WTC11 (cell line): ENCODE measurements around the gene DOK7. TPM values are rescaled to one million over a fixed set of nuclear protein-coding genes. Genes with fewer than 3 reads are reported as not detected.

Source experiments
- ATAC-seq: fragments of 200-7000 bp; cut with Tn5 transposase; 2 replicates; pipeline ENCODE4 v1.10.0; 2021; ENCODE audit warnings: mild to moderate bottlenecking, moderate library complexity
- CTCF ChIA-PET: fragments of 300-600 bp; sonication (Branson Sonifier 250); formaldehyde crosslinking; loops from one replicate; lab custom pipeline; 2021; ENCODE audit warnings: antibody characterized with exemption; lab: Charles Lee
- POLR2A ChIA-PET: fragments of 350-600 bp; sonication (Branson Sonifier 250); formaldehyde crosslinking; loops from one replicate; lab custom pipeline; 2021; ENCODE audit warnings: antibody characterized with exemption; lab: Charles Lee
- DNase-seq: peaks from one replicate; pipeline ENCODE4 v3.0.0; 2021; ENCODE audit warnings: low spot score
- H3K27ac Mint-ChIP-seq: 2 replicates; pipeline ENCODE4 v1.8.0; 2021; ENCODE audit warnings: mixed read lengths
- H3K27me3 Mint-ChIP-seq: 2 replicates; pipeline ENCODE4 v1.8.0; 2021; ENCODE audit warnings: low read depth, mild to moderate bottlenecking, moderate library complexity, mixed read lengths
- H3K36me3 Mint-ChIP-seq: 2 replicates; pipeline ENCODE4 v1.8.0; 2021; ENCODE audit warnings: mixed read lengths
- H3K4me1 Mint-ChIP-seq: 2 replicates; pipeline ENCODE4 v1.8.0; 2022; ENCODE audit warnings: mixed read lengths
- H3K4me3 Mint-ChIP-seq: 2 replicates; pipeline ENCODE4 v1.8.0; 2021; ENCODE audit warnings: mild to moderate bottlenecking, moderate library complexity, mixed read lengths
- H3K9me3 Mint-ChIP-seq: 2 replicates; pipeline ENCODE4 v1.8.0; 2021; ENCODE audit warnings: mixed read lengths
- EMX1 ChIP-seq: fragments of 250-450 bp; sonication (Bioruptor Pico); IDR thresholded peaks from 2 replicates; pipeline ENCODE4 v1.8.0; 2021; ENCODE audit warnings: mild to moderate bottlenecking
- ESRRA ChIP-seq: sonication (generic); formaldehyde crosslinking; IDR thresholded peaks from 2 replicates; pipeline ENCODE4 v1.8.1; 2022; ENCODE audit warnings: mild to moderate bottlenecking, missing genetic modification reagents, borderline replicate concordance
- GABPB1 ChIP-seq: sonication (generic); formaldehyde crosslinking; IDR thresholded peaks from 2 replicates; pipeline ENCODE4 v1.8.1; 2023; ENCODE audit warnings: mild to moderate bottlenecking, missing genetic modification reagents
- GTF2I ChIP-seq: fragments of 250-450 bp; sonication (Bioruptor Pico); conservative IDR thresholded peaks from 2 replicates; pipeline ENCODE4 v1.4.0; 2021; ENCODE audit warnings: mild to moderate bottlenecking
- JAZF1 ChIP-seq: fragments of 250-450 bp; sonication (Bioruptor Pico); IDR thresholded peaks from 2 replicates; pipeline ENCODE4 v1.9.0; 2021; ENCODE audit warnings: moderate library complexity, mild to moderate bottlenecking, inconsistent platforms
- JUN ChIP-seq: sonication (generic); formaldehyde crosslinking; IDR thresholded peaks from 2 replicates; pipeline ENCODE4 v1.8.0; 2023; ENCODE audit warnings: mild to moderate bottlenecking, missing genetic modification reagents
- NFATC4 ChIP-seq: fragments of 250-450 bp; sonication (Bioruptor Pico); IDR thresholded peaks from 2 replicates; pipeline ENCODE4 v1.9.0; 2021; ENCODE audit warnings: mild to moderate bottlenecking
- NR2C2 ChIP-seq: sonication (generic); formaldehyde crosslinking; IDR thresholded peaks from 2 replicates; pipeline ENCODE4 v1.8.0; 2022; ENCODE audit warnings: mild to moderate bottlenecking, missing genetic modification reagents
- OVOL2 ChIP-seq: fragments of 250-450 bp; sonication (Bioruptor Pico); IDR thresholded peaks from 2 replicates; pipeline ENCODE4 v1.9.0; 2021; ENCODE audit warnings: mild to moderate bottlenecking, borderline replicate concordance
- SMAD4 ChIP-seq: sonication (generic); formaldehyde crosslinking; IDR thresholded peaks from 2 replicates; pipeline ENCODE4 v1.8.0; 2022; ENCODE audit warnings: mild to moderate bottlenecking, missing genetic modification reagents
- total RNA-seq: library from RNA; stranded (reverse); gene quantifications from 3 replicates; pipeline ENCODE4 v1.2.3, GENCODE V29; 2021
- TF ChIP-seq, protein P1 (sequence below): sonication (generic); formaldehyde crosslinking; IDR thresholded peaks from 2 replicates; pipeline ENCODE4 v1.8.1; 2023; ENCODE audit warnings: mild to moderate bottlenecking, missing genetic modification reagents
- TF ChIP-seq, protein P2 (sequence below): sonication (generic); formaldehyde crosslinking; IDR thresholded peaks from 2 replicates; pipeline ENCODE4 v1.8.0; 2022; ENCODE audit warnings: mild to moderate bottlenecking, missing genetic modification reagents
- TF ChIP-seq, protein P3 (sequence below): fragments of 250-450 bp; sonication (Bioruptor Pico); IDR thresholded peaks from 2 replicates; pipeline ENCODE4 v2.1.2; 2022; ENCODE audit warnings: mild to moderate bottlenecking, moderate library complexity
- TF ChIP-seq, protein P4 (sequence below): fragments of 250-450 bp; sonication (Bioruptor Pico); conservative IDR thresholded peaks from 2 replicates; pipeline ENCODE4 v1.9.0; 2021; ENCODE audit warnings: mild to moderate bottlenecking
- TF ChIP-seq, protein P5 (sequence below): sonication (generic); formaldehyde crosslinking; IDR thresholded peaks from 2 replicates; pipeline ENCODE4 v1.8.1; 2023; ENCODE audit warnings: mild to moderate bottlenecking, missing genetic modification reagents, moderate library complexity
- TF ChIP-seq, protein P6 (sequence below): sonication (generic); formaldehyde crosslinking; conservative IDR thresholded peaks from 2 replicates; pipeline ENCODE4 v1.8.1; 2023; ENCODE audit warnings: mild to moderate bottlenecking, low read depth, missing genetic modification reagents, moderate library complexity
- TF ChIP-seq, protein P7 (sequence below): sonication (generic); formaldehyde crosslinking; IDR thresholded peaks from 2 replicates; pipeline ENCODE4 v1.8.0; 2023; ENCODE audit warnings: missing genetic modification reagents, mild to moderate bottlenecking, borderline replicate concordance
- TF ChIP-seq, protein P8 (sequence below): sonication (generic); formaldehyde crosslinking; IDR thresholded peaks from 2 replicates; pipeline ENCODE4 v1.8.0; 2023; ENCODE audit warnings: missing genetic modification reagents
- TF ChIP-seq, protein P9 (sequence below): sonication (generic); formaldehyde crosslinking; conservative IDR thresholded peaks from 2 replicates; pipeline ENCODE4 v1.8.1; 2022; ENCODE audit warnings: mild to moderate bottlenecking, missing genetic modification reagents

Gene DOK7
- total RNA-seq, 1 experiment from 2014 or later: 0.22 TPM

DNA sequence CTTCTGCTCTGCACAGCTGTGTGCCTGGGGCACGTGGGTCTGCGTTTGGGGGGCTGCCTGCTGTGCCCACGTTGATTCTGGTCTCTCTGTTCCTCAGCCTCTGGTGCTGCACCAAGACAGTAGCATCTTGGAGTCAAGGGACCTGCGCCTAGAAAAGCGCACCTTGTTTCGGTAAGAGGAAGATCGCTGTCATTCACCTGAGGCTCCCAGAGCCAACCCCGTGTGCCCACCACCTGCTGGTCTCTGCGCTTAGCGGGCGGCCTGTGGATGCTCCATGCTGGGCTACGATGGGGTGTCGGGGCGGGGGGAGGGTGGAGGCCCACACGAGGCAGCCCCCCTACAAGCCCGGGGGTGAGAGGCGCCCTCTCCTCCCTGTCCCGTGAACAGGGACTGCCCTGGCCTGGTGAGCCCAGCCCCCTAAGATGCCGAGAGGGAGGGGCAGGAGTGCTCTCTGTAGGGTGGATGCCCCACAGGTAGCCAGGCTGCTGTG is 40.3 kb upstream of the DOK7 start:
- DNase-seq (no peak), ATAC-seq (no peak)
- Mint-ChIP-seq H3K27me3 (no peaks in the 10 kb centered on the region), H3K27ac (peak overlapping the region; percentile 76), H3K9me3 (no peaks in the 10 kb centered on the region), H3K36me3 (no peaks in the 10 kb centered on the region), H3K4me1 (no peaks in the 10 kb centered on the region), H3K4me3 (no peak overlapping the region)
- CTCF ChIA-PET: interaction anchor here (1.3 to 2.3 kb wide), 2 partner anchors 12 to 77 kb away, joined by 3 to 12 read pairs; no protein-coding TSS in a partner anchor
- POLR2A ChIA-PET: no interaction called here
- TF ChIP-seq ESRRA (CRISPR knock-in tag): no peak
- no peak for TF ChIP-seq GABPB1 (CRISPR knock-in tag)
- no peak for TF ChIP-seq NFATC4 (CRISPR knock-in tag)
- no peak for TF ChIP-seq GTF2I (CRISPR knock-in tag)
- TF ChIP-seq, protein P1, sequence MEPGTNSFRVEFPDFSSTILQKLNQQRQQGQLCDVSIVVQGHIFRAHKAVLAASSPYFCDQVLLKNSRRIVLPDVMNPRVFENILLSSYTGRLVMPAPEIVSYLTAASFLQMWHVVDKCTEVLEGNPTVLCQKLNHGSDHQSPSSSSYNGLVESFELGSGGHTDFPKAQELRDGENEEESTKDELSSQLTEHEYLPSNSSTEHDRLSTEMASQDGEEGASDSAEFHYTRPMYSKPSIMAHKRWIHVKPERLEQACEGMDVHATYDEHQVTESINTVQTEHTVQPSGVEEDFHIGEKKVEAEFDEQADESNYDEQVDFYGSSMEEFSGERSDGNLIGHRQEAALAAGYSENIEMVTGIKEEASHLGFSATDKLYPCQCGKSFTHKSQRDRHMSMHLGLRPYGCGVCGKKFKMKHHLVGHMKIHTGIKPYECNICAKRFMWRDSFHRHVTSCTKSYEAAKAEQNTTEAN (CRISPR knock-in tag): no peak
- TF ChIP-seq JUN (CRISPR knock-in tag): no peak
- TF ChIP-seq, protein P2, sequence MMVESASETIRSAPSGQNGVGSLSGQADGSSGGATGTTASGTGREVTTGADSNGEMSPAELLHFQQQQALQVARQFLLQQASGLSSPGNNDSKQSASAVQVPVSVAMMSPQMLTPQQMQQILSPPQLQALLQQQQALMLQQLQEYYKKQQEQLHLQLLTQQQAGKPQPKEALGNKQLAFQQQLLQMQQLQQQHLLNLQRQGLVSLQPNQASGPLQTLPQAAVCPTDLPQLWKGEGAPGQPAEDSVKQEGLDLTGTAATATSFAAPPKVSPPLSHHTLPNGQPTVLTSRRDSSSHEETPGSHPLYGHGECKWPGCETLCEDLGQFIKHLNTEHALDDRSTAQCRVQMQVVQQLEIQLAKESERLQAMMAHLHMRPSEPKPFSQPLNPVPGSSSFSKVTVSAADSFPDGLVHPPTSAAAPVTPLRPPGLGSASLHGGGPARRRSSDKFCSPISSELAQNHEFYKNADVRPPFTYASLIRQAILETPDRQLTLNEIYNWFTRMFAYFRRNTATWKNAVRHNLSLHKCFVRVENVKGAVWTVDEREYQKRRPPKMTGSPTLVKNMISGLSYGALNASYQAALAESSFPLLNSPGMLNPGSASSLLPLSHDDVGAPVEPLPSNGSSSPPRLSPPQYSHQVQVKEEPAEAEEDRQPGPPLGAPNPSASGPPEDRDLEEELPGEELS (CRISPR knock-in tag): no peak
- TF ChIP-seq OVOL2 (CRISPR knock-in tag): no peak
- TF ChIP-seq, protein P3, sequence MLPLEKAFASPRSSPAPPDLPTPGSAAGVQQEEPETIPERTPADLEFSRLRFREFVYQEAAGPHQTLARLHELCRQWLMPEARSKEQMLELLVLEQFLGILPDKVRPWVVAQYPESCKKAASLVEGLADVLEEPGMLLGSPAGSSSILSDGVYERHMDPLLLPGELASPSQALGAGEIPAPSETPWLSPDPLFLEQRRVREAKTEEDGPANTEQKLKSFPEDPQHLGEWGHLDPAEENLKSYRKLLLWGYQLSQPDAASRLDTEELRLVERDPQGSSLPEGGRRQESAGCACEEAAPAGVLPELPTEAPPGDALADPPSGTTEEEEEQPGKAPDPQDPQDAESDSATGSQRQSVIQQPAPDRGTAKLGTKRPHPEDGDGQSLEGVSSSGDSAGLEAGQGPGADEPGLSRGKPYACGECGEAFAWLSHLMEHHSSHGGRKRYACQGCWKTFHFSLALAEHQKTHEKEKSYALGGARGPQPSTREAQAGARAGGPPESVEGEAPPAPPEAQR (CRISPR knock-in tag): no peak
- TF ChIP-seq, protein P4, sequence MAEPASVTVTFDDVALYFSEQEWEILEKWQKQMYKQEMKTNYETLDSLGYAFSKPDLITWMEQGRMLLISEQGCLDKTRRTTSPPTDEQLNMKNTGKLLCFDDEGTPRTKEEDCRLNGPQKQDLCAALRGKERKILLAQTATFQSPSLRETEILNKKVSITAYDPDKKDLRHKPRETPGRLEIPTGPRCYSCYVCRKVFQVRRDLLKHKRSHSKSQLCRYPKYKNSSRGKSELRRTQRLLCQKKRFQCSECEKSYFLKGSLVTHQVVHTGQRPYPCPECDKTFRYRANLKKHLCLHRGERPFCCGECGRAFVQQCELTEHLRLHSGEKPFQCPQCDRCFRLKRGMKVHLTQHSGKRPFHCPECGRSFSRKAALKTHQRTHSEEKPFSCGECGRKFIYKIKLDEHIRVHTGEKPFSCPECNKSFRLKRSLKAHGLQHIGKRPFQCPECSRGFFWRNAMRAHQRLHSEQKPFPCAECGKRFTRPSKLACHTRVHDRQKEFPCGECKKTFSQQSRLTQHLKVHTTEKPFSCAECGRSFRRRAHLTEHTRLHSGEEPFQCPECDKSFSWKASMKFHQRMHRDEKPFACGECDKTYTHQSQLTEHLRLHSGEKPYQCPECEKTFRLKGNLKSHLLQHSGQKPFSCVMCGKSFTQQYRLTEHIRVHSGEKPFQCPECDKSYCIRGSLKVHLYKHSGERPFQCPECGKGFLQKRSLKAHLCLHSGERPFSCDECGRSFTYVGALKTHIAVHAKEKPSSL: no peak
- TF ChIP-seq, protein P5, sequence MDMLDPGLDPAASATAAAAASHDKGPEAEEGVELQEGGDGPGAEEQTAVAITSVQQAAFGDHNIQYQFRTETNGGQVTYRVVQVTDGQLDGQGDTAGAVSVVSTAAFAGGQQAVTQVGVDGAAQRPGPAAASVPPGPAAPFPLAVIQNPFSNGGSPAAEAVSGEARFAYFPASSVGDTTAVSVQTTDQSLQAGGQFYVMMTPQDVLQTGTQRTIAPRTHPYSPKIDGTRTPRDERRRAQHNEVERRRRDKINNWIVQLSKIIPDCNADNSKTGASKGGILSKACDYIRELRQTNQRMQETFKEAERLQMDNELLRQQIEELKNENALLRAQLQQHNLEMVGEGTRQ (CRISPR knock-in tag): no peak
- TF ChIP-seq SMAD4 (CRISPR knock-in tag): no peak
- TF ChIP-seq, protein P6, sequence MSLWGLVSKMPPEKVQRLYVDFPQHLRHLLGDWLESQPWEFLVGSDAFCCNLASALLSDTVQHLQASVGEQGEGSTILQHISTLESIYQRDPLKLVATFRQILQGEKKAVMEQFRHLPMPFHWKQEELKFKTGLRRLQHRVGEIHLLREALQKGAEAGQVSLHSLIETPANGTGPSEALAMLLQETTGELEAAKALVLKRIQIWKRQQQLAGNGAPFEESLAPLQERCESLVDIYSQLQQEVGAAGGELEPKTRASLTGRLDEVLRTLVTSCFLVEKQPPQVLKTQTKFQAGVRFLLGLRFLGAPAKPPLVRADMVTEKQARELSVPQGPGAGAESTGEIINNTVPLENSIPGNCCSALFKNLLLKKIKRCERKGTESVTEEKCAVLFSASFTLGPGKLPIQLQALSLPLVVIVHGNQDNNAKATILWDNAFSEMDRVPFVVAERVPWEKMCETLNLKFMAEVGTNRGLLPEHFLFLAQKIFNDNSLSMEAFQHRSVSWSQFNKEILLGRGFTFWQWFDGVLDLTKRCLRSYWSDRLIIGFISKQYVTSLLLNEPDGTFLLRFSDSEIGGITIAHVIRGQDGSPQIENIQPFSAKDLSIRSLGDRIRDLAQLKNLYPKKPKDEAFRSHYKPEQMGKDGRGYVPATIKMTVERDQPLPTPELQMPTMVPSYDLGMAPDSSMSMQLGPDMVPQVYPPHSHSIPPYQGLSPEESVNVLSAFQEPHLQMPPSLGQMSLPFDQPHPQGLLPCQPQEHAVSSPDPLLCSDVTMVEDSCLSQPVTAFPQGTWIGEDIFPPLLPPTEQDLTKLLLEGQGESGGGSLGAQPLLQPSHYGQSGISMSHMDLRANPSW (CRISPR knock-in tag): no peak
- no peak for TF ChIP-seq EMX1 (CRISPR knock-in tag)
- no peak for TF ChIP-seq NR2C2 (CRISPR knock-in tag)
- TF ChIP-seq, protein P7, sequence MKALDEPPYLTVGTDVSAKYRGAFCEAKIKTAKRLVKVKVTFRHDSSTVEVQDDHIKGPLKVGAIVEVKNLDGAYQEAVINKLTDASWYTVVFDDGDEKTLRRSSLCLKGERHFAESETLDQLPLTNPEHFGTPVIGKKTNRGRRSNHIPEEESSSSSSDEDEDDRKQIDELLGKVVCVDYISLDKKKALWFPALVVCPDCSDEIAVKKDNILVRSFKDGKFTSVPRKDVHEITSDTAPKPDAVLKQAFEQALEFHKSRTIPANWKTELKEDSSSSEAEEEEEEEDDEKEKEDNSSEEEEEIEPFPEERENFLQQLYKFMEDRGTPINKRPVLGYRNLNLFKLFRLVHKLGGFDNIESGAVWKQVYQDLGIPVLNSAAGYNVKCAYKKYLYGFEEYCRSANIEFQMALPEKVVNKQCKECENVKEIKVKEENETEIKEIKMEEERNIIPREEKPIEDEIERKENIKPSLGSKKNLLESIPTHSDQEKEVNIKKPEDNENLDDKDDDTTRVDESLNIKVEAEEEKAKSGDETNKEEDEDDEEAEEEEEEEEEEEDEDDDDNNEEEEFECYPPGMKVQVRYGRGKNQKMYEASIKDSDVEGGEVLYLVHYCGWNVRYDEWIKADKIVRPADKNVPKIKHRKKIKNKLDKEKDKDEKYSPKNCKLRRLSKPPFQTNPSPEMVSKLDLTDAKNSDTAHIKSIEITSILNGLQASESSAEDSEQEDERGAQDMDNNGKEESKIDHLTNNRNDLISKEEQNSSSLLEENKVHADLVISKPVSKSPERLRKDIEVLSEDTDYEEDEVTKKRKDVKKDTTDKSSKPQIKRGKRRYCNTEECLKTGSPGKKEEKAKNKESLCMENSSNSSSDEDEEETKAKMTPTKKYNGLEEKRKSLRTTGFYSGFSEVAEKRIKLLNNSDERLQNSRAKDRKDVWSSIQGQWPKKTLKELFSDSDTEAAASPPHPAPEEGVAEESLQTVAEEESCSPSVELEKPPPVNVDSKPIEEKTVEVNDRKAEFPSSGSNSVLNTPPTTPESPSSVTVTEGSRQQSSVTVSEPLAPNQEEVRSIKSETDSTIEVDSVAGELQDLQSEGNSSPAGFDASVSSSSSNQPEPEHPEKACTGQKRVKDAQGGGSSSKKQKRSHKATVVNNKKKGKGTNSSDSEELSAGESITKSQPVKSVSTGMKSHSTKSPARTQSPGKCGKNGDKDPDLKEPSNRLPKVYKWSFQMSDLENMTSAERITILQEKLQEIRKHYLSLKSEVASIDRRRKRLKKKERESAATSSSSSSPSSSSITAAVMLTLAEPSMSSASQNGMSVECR: no peak
- TF ChIP-seq, protein P8, sequence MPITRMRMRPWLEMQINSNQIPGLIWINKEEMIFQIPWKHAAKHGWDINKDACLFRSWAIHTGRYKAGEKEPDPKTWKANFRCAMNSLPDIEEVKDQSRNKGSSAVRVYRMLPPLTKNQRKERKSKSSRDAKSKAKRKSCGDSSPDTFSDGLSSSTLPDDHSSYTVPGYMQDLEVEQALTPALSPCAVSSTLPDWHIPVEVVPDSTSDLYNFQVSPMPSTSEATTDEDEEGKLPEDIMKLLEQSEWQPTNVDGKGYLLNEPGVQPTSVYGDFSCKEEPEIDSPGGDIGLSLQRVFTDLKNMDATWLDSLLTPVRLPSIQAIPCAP (CRISPR knock-in tag): no peak
- TF ChIP-seq, protein P9, sequence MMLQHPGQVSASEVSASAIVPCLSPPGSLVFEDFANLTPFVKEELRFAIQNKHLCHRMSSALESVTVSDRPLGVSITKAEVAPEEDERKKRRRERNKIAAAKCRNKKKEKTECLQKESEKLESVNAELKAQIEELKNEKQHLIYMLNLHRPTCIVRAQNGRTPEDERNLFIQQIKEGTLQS (CRISPR knock-in tag): no peak
- TF ChIP-seq JAZF1 (CRISPR knock-in tag): no peak
